Activated naive CD4-positive, alpha-beta T cell treated with anti-CD3 and anti-CD28 coated beads for 36 hours (primary cell): ENCODE measurements around the gene UGT3A2. TPM values are rescaled to one million over a fixed set of nuclear protein-coding genes. Genes with fewer than 3 reads are reported as not detected.
"Not testable (repeated sequence)": the region's sequence is repeated elsewhere in the genome, so short reads cannot be mapped to it uniquely, and the experiment has no call there.

Source experiments
- CTCF ChIA-PET: fragments of 350-600 bp; sonication (Branson Sonifier 250); formaldehyde crosslinking; loops from one replicate; lab custom pipeline; 2021; ENCODE audit warnings: antibody characterized with exemption; lab: Charles Lee
- DNase-seq: peaks from one replicate; pipeline ENCODE4 v3.0.0-alpha.2; 2020
- H3K27ac Mint-ChIP-seq: one replicate; pipeline ENCODE4 v1.8.0; 2021; ENCODE audit warnings: mild to moderate bottlenecking, mixed read lengths
- H3K27me3 Mint-ChIP-seq: one replicate; pipeline ENCODE4 v1.8.0; 2021; ENCODE audit warnings: low read depth, mixed read lengths
- H3K36me3 Mint-ChIP-seq: one replicate; pipeline ENCODE4 v1.8.0; 2021; ENCODE audit warnings: low read depth, mixed read lengths
- H3K4me1 Mint-ChIP-seq: one replicate; pipeline ENCODE4 v1.8.0; 2021; ENCODE audit warnings: low read depth, mixed read lengths
- H3K4me3 Mint-ChIP-seq: one replicate; pipeline ENCODE4 v1.8.0; 2021; ENCODE audit warnings: mild to moderate bottlenecking, moderate library complexity, mixed read lengths
- H3K9me3 Mint-ChIP-seq: one replicate; pipeline ENCODE4 v1.8.0; 2021; ENCODE audit warnings: mixed read lengths
- intact Hi-C: fragments of 100-400 bp; cut with micrococcal nuclease; formaldehyde crosslinking; loops from one replicate; pipeline ENCODE4 v1.15.1; 2023
- total RNA-seq, 2 experiments: library from RNA; stranded (reverse); gene quantifications; one replicate each; pipeline ENCODE4 v1.2.3, GENCODE V29; 2021

UGT3A2 gene
- total RNA-seq, 2 experiments from 2014 or later = not detected

DNA sequence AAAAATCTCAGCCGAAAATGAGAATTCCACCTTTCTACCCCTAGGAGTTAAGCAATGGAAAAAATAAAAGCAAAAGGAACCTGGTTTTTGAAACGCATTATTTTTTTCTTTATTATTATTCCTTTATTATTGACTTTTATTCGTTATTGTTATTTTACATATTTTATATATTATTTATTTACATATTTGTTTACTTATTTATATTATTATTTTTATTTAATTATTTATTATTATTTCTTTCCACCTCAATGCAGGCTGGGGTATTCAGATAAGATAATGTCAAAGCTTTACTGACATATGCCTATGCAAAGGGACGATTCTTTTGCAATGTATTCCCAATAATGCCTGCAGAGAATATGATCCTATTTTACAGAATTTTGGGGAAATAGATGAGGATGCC lies 16.7 kb downstream of the UGT3A2 start:
- intact Hi-C loops = no loop called here
- no peak overlapping the region for H3K27ac Mint-ChIP-seq
- CTCF ChIA-PET = no interaction called here
- no peaks in the 10 kb centered on the region for H3K4me1 Mint-ChIP-seq
- no peaks in the 10 kb centered on the region for H3K36me3 Mint-ChIP-seq
- peaks cover 6% of the 10 kb centered on the region for H3K27me3 Mint-ChIP-seq
- H3K4me3 Mint-ChIP-seq = no peak overlapping the region
- no peaks in the 10 kb centered on the region for H3K9me3 Mint-ChIP-seq
- DNase-seq = no peak

DNA sequence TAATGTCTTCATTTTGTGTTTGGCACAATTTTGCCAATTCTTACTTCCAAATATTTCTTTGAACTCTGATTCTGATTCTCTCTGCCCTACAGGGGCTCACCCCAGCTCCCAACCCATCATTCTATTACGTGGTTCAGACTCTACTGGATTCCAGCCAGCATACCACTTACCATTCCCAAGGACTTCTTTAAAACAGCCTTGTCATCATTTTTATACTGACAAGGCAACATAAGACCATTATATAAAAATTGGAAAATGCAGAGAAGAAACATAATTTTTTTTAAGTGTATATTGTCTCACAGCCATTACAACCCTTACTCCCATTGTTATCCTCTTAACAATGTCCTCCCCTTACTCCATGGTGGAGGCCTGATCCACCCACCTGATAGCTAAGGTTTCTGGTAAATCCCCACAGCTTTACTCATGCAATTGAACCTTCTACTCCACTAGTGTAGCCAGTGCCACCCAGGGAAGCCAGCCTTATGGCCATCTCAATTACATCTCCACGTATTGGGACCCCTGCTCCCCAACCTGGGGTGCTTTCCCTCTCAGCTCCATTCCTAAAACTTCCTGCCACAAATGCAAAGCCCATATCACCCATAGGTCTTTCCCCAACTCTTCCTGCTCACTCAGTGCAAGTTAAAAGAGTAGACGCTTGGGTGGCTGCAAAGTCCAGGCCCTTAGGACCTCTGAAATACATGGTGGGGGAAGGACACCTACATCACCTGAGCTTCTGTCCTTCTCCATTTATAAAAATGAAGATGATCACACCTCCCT lies 19.1 kb downstream of the UGT3A2 start:
- no peak for DNase-seq
- Mint-ChIP-seq H3K36me3 (no peaks in the 10 kb centered on the region), H3K27me3 (peaks cover 2% of the 10 kb centered on the region), H3K27ac (no peak overlapping the region), H3K9me3 (no peaks in the 10 kb centered on the region), H3K4me1 (no peaks in the 10 kb centered on the region), H3K4me3 (no peak overlapping the region)
- CTCF ChIA-PET = interaction anchor here (0.6 kb wide), 1 partner anchor 1840 kb away, joined by 3 read pairs; no protein-coding TSS in a partner anchor
- intact Hi-C loops = no loop called here

DNA sequence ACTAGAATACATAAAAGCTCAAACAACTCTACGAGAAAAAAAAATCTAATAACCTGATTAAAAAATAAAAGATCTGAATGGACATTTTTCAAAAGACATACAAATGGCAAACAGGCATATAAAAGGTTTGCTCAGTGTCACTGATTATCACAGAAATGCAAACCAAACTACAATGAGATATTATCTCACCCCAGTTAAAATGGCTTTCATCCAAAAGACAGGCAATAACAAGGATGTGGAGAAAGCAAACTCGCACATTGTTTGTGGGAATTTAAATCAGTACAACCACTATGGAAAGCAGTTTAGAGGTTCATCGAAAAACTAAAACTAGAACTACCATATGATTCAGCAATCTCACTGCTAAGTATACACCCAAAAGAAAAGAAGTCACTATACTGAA lies 20.8 kb downstream of the UGT3A2 start:
- no peak for DNase-seq
- peaks cover 5% of the 10 kb centered on the region for H3K27me3 Mint-ChIP-seq
- H3K36me3 Mint-ChIP-seq = no peaks in the 10 kb centered on the region
- no peaks in the 10 kb centered on the region for H3K4me1 Mint-ChIP-seq
- no peak overlapping the region for H3K4me3 Mint-ChIP-seq
- intact Hi-C loops = no loop called here
- no peak overlapping the region for H3K27ac Mint-ChIP-seq
- no peaks in the 10 kb centered on the region for H3K9me3 Mint-ChIP-seq
- CTCF ChIA-PET = no interaction called here

DNA sequence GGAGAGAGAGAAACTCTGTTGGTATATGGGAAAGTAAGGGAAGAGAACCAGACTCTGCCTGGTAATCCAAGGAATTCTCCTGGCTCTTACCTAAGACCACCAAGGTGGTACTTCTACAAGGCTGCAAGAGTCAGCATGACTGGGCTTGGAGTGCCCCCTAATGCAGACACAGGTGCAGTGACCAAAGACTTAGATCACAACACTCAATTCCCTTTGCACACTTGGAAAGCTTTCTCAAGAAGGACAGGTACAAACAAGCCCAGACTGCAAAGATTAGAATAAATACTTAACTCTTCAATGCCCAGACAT lies 25.2 kb downstream of the UGT3A2 start:
- DNase-seq = no peak
- Mint-ChIP-seq H3K27ac (no peak overlapping the region), H3K9me3 (no peaks in the 10 kb centered on the region), H3K4me1 (no peaks in the 10 kb centered on the region), H3K4me3 (no peak overlapping the region), H3K27me3 (peaks cover 5% of the 10 kb centered on the region), H3K36me3 (no peaks in the 10 kb centered on the region)
- CTCF ChIA-PET = no interaction called here
- intact Hi-C loops = no loop called here

DNA sequence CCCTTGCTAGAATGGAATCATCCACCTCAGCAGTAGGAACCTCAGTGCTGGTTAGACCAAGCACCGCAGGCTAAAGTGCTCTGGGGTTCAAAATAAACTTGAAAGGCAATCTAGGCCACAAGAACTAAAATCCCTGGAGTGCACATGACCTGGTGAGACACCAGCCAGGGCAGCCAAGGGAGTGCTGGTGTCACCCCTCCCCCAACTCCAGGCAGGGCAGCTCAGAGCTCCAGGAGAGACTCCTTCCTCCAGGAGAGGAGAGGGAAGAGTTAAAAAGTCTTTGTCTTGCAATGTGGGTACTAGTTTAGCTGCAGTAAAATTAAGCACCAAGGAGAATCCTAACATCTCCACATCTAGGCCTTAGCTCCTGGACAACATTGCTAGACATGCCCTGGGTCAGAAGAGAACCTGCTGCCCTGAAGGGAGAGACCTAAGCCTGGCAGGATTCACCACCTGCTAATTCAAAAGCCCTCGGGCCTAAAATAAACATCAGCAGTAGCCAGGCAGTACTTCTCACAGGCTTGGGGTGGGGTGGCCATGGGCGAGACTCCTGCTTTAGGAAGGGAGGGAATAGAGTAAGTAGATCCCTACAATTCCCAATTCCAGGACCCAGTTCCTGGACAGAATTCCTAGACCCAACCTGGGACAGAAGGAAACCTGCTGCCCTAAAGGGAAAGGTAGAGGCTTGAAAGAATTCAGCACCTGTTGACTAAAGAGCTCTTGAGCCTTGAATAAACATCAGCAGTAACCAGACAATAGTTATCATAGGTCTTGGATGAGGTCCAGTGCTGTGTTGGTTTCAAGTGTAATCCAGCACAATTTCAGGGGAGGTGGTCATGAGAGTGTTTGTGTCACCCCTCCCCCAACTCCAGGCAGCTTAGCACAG lies 25.8 kb downstream of the UGT3A2 start:
- no peak overlapping the region for H3K27ac Mint-ChIP-seq
- CTCF ChIA-PET = no interaction called here
- peaks cover 5% of the 10 kb centered on the region for H3K27me3 Mint-ChIP-seq
- H3K36me3 Mint-ChIP-seq = no peaks in the 10 kb centered on the region
- intact Hi-C loops = no loop called here
- H3K4me1 Mint-ChIP-seq = no peaks in the 10 kb centered on the region
- no peak overlapping the region for H3K4me3 Mint-ChIP-seq
- H3K9me3 Mint-ChIP-seq = no peaks in the 10 kb centered on the region
- no peak for DNase-seq

DNA sequence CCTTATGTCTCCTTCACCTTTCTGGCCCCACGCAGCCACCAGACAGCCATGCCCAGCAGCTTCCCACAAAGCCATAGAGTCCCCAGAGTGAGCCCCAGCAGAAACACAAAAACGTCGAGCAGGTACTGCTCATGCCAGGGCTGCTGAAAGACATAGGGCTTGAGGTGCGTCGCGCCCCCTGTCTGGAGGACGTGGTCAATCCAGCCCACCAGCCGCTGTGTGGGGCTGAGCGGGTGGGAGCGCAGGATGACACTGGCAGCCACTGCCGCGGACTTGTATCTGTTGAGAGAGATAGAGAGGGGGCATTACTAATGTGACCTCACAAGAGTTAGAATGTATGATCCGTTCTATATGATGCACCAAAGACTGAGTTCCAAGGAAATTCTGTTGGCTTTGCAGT lies 31.0 kb downstream of the UGT3A2 start:
- no peaks in the 10 kb centered on the region for H3K9me3 Mint-ChIP-seq
- no peaks in the 10 kb centered on the region for H3K36me3 Mint-ChIP-seq
- H3K4me3 Mint-ChIP-seq = no peak overlapping the region
- H3K27me3 Mint-ChIP-seq = peaks cover 2% of the 10 kb centered on the region
- no peaks in the 10 kb centered on the region for H3K4me1 Mint-ChIP-seq
- no peak overlapping the region for H3K27ac Mint-ChIP-seq
- intact Hi-C loops = no loop called here
- DNase-seq = no peak
- CTCF ChIA-PET = no interaction called here

DNA sequence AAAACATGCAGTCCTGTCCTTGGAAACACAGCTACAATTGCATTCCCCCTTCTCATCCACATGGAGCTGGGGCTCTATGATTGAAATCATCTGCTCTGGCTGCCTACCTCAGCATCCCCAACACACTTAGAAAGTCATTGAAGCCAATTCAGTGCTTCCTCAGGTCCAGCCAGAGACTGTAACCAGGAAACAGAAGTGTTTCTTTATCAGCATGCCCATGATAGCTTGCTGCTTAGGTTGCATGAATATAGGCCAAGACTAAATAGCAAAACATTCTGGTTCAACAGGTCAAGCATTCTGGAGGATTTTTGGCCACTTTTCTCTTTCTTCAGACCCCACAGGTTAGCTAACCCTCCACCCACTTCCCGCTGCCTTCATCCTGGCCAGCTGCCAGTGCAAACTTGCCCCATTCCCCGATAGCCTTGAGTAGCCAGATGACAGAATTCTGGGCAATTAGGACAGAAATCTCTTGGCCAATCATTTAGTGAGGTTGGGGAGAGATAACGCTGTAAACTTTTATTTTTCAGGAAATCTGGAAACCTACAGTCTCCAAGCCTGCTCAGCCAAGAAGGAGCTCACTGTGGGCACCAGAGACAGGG lies 32.0 kb downstream of the UGT3A2 start:
- H3K4me3 Mint-ChIP-seq, intact Hi-C loops, CTCF ChIA-PET, H3K27me3 Mint-ChIP-seq, H3K9me3 Mint-ChIP-seq, H3K36me3 Mint-ChIP-seq, DNase-seq, H3K27ac Mint-ChIP-seq, H3K4me1 Mint-ChIP-seq: not testable (repeated sequence)

DNA sequence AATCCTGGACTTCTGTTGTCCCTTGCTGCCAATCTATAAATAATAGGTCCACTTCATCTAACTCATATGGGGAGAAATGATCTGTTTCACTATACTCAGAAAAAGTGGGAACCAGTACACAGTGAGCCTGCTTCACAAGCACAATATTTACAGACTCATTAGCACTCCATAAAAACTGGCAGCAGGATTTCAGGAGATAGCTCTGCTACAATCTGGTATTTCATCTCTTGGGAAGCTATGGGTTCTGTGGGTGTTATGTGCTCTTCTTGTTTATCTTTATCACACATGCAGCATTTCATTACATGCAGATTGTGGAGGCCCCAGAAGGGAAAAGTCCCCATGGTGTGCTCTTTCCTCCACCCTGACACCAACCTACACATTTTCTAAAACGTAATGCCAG lies 33.2 kb downstream of the UGT3A2 start:
- Mint-ChIP-seq H3K9me3 (no peaks in the 10 kb centered on the region), H3K36me3 (no peaks in the 10 kb centered on the region), H3K4me3 (no peak overlapping the region), H3K27me3 (peaks cover 2% of the 10 kb centered on the region), H3K27ac (no peak overlapping the region), H3K4me1 (no peaks in the 10 kb centered on the region)
- intact Hi-C loops = no loop called here
- CTCF ChIA-PET = no interaction called here
- no peak for DNase-seq

DNA sequence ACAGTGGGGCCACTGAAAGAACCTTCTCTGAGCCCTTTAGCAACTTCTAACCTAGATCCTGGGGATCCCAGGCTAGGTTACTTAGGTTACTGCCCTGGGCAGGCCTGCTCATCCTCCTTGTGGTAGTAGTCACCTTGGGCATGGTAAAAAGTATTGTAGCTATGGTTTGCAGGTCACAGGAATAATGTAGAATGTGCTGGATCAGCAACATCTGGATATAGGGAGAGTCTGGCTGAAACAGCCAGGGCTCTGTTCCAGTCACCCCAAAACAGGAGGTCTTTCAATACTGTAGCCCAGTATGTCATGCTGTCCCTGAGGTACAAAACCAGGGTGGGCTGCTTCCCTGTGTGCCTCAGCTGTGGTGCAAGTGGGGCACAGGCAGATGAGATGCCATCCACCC lies 33.6 kb downstream of the UGT3A2 start:
- H3K4me1 Mint-ChIP-seq = no peaks in the 10 kb centered on the region
- intact Hi-C loops = no loop called here
- H3K27me3 Mint-ChIP-seq = no peaks in the 10 kb centered on the region
- no peak for DNase-seq
- CTCF ChIA-PET = no interaction called here
- no peaks in the 10 kb centered on the region for H3K36me3 Mint-ChIP-seq
- no peak overlapping the region for H3K4me3 Mint-ChIP-seq
- H3K9me3 Mint-ChIP-seq = no peaks in the 10 kb centered on the region
- no peak overlapping the region for H3K27ac Mint-ChIP-seq

DNA sequence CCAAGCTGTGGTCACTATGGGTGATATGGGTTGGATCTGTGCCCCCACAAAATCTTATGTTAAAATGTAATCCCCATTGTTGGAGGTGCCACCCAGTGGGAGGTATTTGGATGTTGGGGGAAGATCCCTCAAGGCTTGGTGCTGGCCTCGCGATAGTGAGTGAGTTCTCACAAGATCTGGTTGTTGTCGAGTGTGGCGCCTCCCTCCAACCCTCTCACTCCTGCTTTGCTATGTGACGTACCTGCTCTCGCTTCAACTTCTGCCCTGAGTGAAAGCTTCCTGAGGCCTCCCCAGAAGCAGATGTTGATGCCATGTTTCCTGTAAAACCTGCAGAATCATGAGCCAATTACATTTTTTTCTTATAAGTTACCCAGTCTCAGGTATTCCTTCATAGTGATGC lies 35.5 kb downstream of the UGT3A2 start:
- Mint-ChIP-seq H3K4me1 (no peaks in the 10 kb centered on the region), H3K4me3 (no peak overlapping the region), H3K36me3 (no peaks in the 10 kb centered on the region), H3K9me3 (no peaks in the 10 kb centered on the region), H3K27me3 (peaks cover 5% of the 10 kb centered on the region), H3K27ac (no peak overlapping the region)
- DNase-seq = no peak
- intact Hi-C loops = no loop called here
- CTCF ChIA-PET = no interaction called here

DNA sequence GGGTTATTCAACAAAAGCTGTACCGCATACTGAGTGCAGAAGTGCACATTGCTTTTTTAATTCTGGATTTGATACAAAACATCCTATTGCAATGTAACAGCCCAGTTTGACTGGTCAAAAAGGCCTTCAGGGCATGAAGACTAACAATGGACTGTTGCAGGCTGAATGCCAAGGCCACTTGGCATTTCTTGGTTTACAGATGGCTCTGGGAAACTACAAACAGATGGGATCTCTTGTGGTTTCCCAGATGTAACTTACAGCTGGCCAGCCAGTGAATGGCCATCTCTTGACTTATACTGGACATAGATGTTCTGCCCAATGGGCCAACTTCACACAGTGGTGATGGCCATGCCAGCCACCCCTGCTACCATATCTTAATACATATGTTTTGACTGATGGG lies 36.8 kb downstream of the UGT3A2 start:
- H3K36me3 Mint-ChIP-seq = no peaks in the 10 kb centered on the region

DNA sequence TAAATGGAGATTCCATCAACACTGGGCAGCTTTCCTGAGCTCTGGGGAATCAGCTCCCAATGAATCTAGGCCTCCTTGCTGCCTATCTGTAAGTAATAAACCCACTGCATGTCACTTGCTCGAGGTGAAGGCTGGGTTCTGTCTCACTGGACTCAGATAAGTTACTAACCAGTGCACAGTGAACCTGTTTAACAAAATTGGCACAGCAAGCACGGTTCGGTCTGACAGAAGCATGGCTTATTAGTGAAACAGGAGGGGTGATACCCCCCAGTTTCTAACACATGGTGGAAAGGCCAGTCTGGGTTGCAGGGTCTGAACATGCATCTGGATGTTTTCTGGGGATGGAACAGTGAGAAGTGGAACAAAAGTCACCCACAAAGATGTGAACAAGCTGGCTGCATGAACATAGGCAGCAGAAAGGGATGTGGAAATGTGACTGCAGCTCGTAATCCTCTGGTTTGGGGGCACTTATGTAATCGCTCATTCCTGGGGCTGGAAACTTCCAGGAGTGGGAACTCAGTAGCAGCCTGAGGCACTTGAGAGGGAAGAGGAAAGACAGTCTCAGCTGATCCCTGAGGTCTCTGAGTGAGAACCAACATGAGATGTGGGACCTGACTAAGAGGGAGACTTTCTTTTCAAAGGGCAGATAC lies 37.7 kb downstream of the UGT3A2 start:
- H3K27ac Mint-ChIP-seq = no peak overlapping the region
- intact Hi-C loops = no loop called here
- DNase-seq = no peak
- no peak overlapping the region for H3K4me3 Mint-ChIP-seq
- no peaks in the 10 kb centered on the region for H3K36me3 Mint-ChIP-seq
- no peaks in the 10 kb centered on the region for H3K4me1 Mint-ChIP-seq
- no peaks in the 10 kb centered on the region for H3K9me3 Mint-ChIP-seq
- peaks cover 5% of the 10 kb centered on the region for H3K27me3 Mint-ChIP-seq
- CTCF ChIA-PET = no interaction called here

More for the DNA sequence above, 36.8 kb downstream of the UGT3A2 start:
- peaks cover 5% of the 10 kb centered on the region for H3K27me3 Mint-ChIP-seq
- intact Hi-C loops = no loop called here
- H3K4me1 Mint-ChIP-seq = no peaks in the 10 kb centered on the region
- no peak overlapping the region for H3K4me3 Mint-ChIP-seq
- H3K27ac Mint-ChIP-seq = no peak overlapping the region
- DNase-seq = no peak
- CTCF ChIA-PET = no interaction called here
- H3K9me3 Mint-ChIP-seq = no peaks in the 10 kb centered on the region
